ENCODE data around the gene SPATA2L. TPM values are rescaled to one million over a fixed set of nuclear protein-coding genes. Genes with fewer than 3 reads are reported as not detected.

SPATA2L gene
- total RNA-seq, 1 donor from 2014 or later, result 16.2 TPM

DNA sequence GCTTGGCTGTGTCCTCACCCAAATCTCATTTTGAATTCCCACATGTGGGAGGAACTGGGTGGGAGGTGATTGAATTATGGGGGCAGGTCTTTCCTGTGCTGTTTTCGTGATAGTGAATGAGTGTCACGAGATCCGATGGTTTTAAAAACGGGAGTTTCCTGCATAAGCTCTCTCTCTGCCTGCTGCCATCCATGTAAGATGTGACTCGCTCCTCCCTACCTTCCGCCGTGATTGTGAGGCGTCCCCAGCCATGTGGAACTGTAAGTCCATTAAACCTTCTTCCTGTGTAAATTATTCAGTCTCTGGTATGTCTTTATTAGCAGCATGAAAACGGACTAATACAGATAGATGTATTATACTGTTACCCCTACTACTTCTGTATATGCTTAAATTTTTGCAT, 40.3 kb downstream of the SPATA2L start:
- no peaks in the 10 kb centered on the region for H3K9me3 ChIP-seq
- DNase-seq (ENCODE audit: extremely low spot score in 2 of 2), result no peak
- H3K27ac ChIP-seq, result no peak overlapping the region
- TF ChIP-seq POLR2AphosphoS5 (IDR thresholded peaks at IDR 0.05; ENCODE audit: insufficient read depth in 1 of 2, low read depth in 1 of 2), result no peak
- peaks cover 21% of the 10 kb centered on the region for H3K4me1 ChIP-seq
- no peaks in the 10 kb centered on the region for H3K27me3 ChIP-seq
- H3K4me3 ChIP-seq, result no peak overlapping the region
- intact Hi-C loops (cut with DNase I), result no loop called here
- peaks cover 0 to 17% of the 10 kb centered on the region in 2 donors for H3K36me3 ChIP-seq

DNA sequence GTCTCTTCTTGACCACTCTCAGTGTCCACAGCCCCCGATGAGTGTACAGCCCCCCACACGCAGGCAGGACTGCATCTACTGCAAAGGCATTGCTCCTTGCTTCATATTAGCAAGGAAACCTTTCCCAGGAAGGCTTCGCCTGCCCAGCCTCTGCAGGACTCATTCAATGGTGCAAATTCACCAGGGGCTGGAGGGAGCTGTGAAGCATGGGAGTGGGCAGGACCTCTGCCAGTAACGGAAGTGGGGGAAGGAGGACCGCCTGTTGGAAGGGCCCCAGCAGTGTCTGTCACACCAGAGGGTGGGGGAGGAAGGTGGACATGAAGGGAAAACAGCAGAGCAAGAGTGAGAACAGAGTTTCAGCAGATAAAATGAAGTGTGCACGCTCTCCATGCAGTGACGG, 41.4 kb downstream of the SPATA2L start:
- TF ChIP-seq POLR2A (IDR thresholded peaks at IDR 0.05) (no peak), POLR2AphosphoS5 (IDR thresholded peaks at IDR 0.05; ENCODE audit: insufficient read depth in 1 of 2, low read depth in 1 of 2) (no peak)
- TF ChIP-seq, protein P1, sequence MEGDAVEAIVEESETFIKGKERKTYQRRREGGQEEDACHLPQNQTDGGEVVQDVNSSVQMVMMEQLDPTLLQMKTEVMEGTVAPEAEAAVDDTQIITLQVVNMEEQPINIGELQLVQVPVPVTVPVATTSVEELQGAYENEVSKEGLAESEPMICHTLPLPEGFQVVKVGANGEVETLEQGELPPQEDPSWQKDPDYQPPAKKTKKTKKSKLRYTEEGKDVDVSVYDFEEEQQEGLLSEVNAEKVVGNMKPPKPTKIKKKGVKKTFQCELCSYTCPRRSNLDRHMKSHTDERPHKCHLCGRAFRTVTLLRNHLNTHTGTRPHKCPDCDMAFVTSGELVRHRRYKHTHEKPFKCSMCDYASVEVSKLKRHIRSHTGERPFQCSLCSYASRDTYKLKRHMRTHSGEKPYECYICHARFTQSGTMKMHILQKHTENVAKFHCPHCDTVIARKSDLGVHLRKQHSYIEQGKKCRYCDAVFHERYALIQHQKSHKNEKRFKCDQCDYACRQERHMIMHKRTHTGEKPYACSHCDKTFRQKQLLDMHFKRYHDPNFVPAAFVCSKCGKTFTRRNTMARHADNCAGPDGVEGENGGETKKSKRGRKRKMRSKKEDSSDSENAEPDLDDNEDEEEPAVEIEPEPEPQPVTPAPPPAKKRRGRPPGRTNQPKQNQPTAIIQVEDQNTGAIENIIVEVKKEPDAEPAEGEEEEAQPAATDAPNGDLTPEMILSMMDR (IDR thresholded peaks at IDR 0.05), result no peak
- no peaks in the 10 kb centered on the region for H3K9me3 ChIP-seq
- intact Hi-C loops (cut with DNase I), result no loop called here
- no peak for DNase-seq (ENCODE audit: extremely low spot score in 2 of 2)
- H3K27me3 ChIP-seq, result no peaks in the 10 kb centered on the region
- H3K4me3 ChIP-seq, result no peak overlapping the region
- no peak overlapping the region for H3K27ac ChIP-seq
- peaks cover 29% of the 10 kb centered on the region for H3K4me1 ChIP-seq
- peaks cover 0 to 17% of the 10 kb centered on the region in 2 donors for H3K36me3 ChIP-seq

DNA sequence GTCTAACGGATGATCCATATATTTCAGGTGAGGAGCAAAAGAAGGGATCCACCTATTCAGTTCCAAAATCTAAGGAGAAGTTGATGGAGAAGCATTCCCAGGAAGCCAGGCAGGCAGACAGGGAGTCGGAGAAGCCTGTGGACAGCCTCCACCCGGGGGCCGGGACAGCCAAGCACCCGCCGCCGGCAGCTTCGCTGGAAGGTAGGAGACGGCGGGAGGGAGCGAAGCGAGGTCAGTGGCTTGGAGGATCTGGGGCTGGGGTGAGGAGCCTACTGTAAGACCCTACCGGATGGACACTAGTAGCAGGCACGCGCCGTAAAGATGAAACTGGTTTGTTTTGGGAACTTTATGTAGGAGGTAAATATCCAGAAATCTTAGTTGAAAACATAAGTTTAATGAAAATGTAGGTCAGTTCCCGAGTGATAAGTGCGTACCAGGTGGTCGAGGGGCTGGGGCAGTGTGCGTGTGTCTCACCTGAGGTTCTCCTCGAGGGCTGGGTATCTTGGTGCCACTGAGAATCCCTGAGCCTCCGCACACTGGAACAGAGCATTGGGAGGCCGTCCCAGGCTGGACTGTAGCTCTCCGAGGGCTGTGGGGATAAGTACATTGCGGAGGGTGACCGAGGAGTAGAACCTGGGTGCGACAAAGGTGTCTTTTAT, 43.2 kb downstream of the SPATA2L start:
- DNase-seq (ENCODE audit: extremely low spot score in 2 of 2), result peak in 1 of 2 donors; percentile 86
- Histone ChIP-seq H3K4me1 (peaks cover 29% of the 10 kb centered on the region), H3K27ac (peak overlapping the region; percentile 71), H3K36me3 (peaks cover 0 to 14% of the 10 kb centered on the region in 2 donors), H3K4me3 (peak overlapping the region; percentile 91 to 93), H3K27me3 (no peaks in the 10 kb centered on the region), H3K9me3 (no peaks in the 10 kb centered on the region)
- TF ChIP-seq POLR2AphosphoS5 (IDR thresholded peaks at IDR 0.05; ENCODE audit: insufficient read depth in 1 of 2, low read depth in 1 of 2) (no peak), POLR2A (IDR thresholded peaks at IDR 0.05) (no peak)
- TF ChIP-seq, protein P1 (IDR thresholded peaks at IDR 0.05), result no peak
- intact Hi-C loops (cut with DNase I), result no loop called here

DNA sequence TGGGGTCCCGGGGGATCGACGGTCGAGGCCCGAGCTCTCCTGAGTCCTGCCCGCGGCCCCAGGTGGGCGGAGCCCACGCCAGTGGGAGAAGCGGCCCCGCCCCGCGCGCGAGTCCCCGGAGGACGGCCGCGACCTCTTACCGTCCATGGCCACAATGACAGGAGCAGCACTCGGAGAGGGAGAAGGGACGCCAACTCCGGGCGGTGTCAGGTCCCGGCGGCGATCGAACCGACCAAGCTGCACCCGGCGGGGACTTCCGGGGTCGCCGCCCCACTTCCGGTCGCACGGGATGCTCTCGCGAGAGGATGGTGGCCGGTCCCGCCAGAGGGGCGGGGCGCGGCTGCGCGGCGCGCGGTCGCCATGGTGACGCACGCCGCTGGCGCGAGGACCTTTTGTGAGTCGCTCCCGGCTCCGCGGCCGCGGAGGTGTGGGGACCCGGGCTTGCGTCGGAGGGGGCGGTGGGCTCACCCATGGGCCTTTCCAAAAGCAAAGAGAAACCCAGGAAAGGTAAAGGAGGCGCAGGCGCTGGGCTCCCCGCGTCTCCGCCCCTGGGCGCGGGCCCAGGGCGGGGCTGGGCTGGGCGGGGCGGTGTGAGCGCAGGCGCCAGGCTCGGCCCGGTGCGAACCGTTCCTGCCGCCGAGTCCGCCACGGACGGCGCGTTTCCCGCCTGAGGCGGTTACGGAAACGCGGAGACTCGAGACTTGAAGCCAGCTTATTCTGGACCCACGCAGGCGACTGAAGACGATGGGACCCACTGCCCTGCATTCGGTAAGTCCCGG, 43.9 kb downstream of the SPATA2L start, which contains the start of the genes CHMP1A and SPATA33:
CHMP1A (minus strand) TSS at position 267 of the 779 bp plus-strand sequence; CDS start at position 147, 120 bp downstream.
SPATA33 (plus strand) TSS at position 395 of the 779 bp plus-strand sequence; CDS start at position 471, 76 bp downstream.
- no peak for DNase-seq (ENCODE audit: extremely low spot score in 2 of 2)
- H3K4me3 ChIP-seq, result peak within 1 kb of the TSS; percentile 91 to 93
- TF ChIP-seq POLR2A (IDR thresholded peaks at IDR 0.05) (peak in 1 of 2 donors; percentile 6), POLR2AphosphoS5 (IDR thresholded peaks at IDR 0.05; ENCODE audit: insufficient read depth in 1 of 2, low read depth in 1 of 2) (peak in 1 of 2 donors; percentile 71)
- TF ChIP-seq, protein P1 (IDR thresholded peaks at IDR 0.05), result no peak
- no peaks in the 10 kb centered on the region for H3K9me3 ChIP-seq
- no peaks in the 10 kb centered on the region for H3K27me3 ChIP-seq
- intact Hi-C loops (cut with DNase I), result no loop called here
- peak within 1 kb of the TSS; percentile 71 for H3K27ac ChIP-seq
- peaks cover 0 to 7% of the 10 kb centered on the region in 2 donors for H3K36me3 ChIP-seq
- peaks cover 29% of the 10 kb centered on the region for H3K4me1 ChIP-seq

DNA sequence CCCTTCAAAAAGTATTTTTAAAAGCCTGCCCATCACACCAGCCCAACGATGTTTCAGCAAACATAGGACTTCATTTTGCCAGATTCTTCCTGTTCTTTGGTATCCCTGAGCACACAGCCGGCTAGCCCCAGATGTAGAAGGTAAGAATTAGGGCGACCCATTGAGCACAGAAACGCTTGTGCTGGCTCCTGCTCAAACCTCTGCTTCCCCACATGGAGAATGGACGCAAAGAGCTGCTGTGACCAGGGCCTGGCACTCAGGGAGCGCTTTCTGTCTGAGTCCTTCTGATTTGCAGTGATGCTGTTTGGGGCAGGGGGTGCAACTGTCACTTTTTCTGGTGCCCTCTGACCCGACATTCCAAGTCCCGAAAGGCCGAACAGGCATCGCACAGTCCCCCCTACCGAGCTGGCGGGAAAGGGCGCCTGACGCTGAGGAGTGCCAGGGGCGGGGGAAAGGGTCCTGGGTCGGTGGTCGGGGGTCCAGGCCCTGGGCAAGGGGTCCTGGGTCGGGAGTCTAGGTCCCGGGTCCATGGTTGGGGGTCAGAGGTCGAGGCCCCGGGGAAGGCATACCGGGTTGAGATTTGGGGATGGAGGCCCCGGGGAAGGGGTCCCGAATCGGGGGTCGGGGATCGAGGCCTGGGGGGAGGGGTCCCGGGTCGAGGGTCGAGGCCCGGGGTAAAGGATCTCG, 44.9 kb downstream of the SPATA2L start:
- Histone ChIP-seq H3K4me1 (peaks cover 29% of the 10 kb centered on the region), H3K27me3 (no peaks in the 10 kb centered on the region), H3K27ac (peak overlapping the region; percentile 71), H3K4me3 (peak overlapping the region; percentile 91 to 93), H3K9me3 (no peaks in the 10 kb centered on the region), H3K36me3 (peaks cover 0 to 3% of the 10 kb centered on the region in 2 donors)
- TF ChIP-seq, protein P1 (IDR thresholded peaks at IDR 0.05), result no peak
- TF ChIP-seq POLR2AphosphoS5 (IDR thresholded peaks at IDR 0.05; ENCODE audit: insufficient read depth in 1 of 2, low read depth in 1 of 2) (no peak), POLR2A (IDR thresholded peaks at IDR 0.05) (no peak)
- intact Hi-C loops (cut with DNase I), result no loop called here
- no peak for DNase-seq (ENCODE audit: extremely low spot score in 2 of 2)

Measured in vagina (tissue), 2 donors.